Measurements from ENCODE around the gene DKK3. TPM values are rescaled to one million over a fixed set of nuclear protein-coding genes. Genes with fewer than 3 reads are reported as not detected.

The DKK3 gene
- total and polyA plus RNA-seq, 2 experiments from 2014 or later = 16.8 to 31.1 TPM

DNA sequence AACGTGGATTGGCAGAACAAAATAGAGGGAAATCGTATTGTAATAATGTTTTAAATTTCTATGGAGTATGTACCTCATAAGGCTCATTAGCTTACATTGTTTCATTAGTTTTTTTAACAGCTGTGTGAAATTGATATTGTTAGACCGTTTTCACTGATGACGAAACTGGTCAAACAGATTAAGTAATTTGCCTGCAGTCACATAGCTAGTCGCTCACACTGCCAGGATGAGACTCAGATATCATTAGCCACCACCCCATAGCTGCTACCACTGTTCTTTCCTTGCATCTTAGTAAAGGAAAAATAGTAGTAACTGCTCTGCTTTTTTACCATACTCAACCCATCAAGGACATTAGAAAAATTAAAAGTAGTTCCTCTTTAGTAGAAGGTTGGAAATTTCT, 64.0 kb downstream of the DKK3 start (continued):
- TF ChIP-seq, protein P1, sequence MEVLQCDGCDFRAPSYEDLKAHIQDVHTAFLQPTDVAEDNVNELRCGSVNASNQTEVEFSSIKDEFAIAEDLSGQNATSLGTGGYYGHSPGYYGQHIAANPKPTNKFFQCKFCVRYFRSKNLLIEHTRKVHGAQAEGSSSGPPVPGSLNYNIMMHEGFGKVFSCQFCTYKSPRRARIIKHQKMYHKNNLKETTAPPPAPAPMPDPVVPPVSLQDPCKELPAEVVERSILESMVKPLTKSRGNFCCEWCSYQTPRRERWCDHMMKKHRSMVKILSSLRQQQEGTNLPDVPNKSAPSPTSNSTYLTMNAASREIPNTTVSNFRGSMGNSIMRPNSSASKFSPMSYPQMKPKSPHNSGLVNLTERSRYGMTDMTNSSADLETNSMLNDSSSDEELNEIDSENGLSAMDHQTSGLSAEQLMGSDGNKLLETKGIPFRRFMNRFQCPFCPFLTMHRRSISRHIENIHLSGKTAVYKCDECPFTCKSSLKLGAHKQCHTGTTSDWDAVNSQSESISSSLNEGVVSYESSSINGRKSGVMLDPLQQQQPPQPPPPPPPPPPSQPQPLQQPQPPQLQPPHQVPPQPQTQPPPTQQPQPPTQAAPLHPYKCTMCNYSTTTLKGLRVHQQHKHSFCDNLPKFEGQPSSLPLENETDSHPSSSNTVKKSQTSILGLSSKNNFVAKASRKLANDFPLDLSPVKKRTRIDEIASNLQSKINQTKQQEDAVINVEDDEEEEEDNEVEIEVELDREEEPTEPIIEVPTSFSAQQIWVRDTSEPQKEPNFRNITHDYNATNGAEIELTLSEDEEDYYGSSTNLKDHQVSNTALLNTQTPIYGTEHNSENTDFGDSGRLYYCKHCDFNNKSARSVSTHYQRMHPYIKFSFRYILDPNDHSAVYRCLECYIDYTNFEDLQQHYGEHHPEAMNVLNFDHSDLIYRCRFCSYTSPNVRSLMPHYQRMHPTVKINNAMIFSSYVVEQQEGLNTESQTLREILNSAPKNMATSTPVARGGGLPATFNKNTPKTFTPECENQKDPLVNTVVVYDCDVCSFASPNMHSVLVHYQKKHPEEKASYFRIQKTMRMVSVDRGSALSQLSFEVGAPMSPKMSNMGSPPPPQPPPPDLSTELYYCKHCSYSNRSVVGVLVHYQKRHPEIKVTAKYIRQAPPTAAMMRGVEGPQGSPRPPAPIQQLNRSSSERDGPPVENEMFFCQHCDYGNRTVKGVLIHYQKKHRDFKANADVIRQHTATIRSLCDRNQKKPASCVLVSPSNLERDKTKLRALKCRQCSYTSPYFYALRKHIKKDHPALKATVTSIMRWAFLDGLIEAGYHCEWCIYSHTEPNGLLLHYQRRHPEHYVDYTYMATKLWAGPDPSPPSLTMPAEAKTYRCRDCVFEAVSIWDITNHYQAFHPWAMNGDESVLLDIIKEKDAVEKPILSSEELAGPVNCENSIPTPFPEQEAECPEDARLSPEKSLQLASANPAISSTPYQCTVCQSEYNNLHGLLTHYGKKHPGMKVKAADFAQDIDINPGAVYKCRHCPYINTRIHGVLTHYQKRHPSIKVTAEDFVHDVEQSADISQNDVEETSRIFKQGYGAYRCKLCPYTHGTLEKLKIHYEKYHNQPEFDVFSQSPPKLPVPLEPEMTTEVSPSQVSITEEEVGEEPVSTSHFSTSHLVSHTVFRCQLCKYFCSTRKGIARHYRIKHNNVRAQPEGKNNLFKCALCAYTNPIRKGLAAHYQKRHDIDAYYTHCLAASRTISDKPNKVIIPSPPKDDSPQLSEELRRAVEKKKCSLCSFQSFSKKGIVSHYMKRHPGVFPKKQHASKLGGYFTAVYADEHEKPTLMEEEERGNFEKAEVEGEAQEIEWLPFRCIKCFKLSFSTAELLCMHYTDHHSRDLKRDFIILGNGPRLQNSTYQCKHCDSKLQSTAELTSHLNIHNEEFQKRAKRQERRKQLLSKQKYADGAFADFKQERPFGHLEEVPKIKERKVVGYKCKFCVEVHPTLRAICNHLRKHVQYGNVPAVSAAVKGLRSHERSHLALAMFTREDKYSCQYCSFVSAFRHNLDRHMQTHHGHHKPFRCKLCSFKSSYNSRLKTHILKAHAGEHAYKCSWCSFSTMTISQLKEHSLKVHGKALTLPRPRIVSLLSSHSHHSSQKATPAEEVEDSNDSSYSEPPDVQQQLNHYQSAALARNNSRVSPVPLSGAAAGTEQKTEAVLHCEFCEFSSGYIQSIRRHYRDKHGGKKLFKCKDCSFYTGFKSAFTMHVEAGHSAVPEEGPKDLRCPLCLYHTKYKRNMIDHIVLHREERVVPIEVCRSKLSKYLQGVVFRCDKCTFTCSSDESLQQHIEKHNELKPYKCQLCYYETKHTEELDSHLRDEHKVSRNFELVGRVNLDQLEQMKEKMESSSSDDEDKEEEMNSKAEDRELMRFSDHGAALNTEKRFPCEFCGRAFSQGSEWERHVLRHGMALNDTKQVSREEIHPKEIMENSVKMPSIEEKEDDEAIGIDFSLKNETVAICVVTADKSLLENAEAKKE (CRISPR knock-in tag; IDR thresholded peaks at IDR 0.05) = no peak
- TF ChIP-seq CREB1 (CRISPR knock-in tag; IDR thresholded peaks at IDR 0.05; ENCODE audit: low read depth) (no peak), ZNF114 (CRISPR knock-in tag; IDR thresholded peaks at IDR 0.05) (no peak), EZH2phosphoT487 (IDR thresholded peaks at IDR 0.05; ENCODE audit: unreplicated experiment) (no peak)
- TF ChIP-seq, protein P2, sequence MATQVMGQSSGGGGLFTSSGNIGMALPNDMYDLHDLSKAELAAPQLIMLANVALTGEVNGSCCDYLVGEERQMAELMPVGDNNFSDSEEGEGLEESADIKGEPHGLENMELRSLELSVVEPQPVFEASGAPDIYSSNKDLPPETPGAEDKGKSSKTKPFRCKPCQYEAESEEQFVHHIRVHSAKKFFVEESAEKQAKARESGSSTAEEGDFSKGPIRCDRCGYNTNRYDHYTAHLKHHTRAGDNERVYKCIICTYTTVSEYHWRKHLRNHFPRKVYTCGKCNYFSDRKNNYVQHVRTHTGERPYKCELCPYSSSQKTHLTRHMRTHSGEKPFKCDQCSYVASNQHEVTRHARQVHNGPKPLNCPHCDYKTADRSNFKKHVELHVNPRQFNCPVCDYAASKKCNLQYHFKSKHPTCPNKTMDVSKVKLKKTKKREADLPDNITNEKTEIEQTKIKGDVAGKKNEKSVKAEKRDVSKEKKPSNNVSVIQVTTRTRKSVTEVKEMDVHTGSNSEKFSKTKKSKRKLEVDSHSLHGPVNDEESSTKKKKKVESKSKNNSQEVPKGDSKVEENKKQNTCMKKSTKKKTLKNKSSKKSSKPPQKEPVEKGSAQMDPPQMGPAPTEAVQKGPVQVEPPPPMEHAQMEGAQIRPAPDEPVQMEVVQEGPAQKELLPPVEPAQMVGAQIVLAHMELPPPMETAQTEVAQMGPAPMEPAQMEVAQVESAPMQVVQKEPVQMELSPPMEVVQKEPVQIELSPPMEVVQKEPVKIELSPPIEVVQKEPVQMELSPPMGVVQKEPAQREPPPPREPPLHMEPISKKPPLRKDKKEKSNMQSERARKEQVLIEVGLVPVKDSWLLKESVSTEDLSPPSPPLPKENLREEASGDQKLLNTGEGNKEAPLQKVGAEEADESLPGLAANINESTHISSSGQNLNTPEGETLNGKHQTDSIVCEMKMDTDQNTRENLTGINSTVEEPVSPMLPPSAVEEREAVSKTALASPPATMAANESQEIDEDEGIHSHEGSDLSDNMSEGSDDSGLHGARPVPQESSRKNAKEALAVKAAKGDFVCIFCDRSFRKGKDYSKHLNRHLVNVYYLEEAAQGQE (IDR thresholded peaks at IDR 0.05; ENCODE audit: unreplicated experiment) = no peak
- TF ChIP-seq, protein P3, sequence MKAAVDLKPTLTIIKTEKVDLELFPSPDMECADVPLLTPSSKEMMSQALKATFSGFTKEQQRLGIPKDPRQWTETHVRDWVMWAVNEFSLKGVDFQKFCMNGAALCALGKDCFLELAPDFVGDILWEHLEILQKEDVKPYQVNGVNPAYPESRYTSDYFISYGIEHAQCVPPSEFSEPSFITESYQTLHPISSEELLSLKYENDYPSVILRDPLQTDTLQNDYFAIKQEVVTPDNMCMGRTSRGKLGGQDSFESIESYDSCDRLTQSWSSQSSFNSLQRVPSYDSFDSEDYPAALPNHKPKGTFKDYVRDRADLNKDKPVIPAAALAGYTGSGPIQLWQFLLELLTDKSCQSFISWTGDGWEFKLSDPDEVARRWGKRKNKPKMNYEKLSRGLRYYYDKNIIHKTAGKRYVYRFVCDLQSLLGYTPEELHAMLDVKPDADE (IDR thresholded peaks at IDR 0.05) = no peak
